GM12878 (cell line): Measurements from ENCODE around the gene MT1B. TPM values are rescaled to one million over a fixed set of nuclear protein-coding genes. Genes with fewer than 3 reads are reported as not detected.
A peak's percentile ranks its signal among the peaks of the same experiment; 100 is the strongest.

ENCODE experiments used
- ATAC-seq: fragments of 200-7000 bp; cut with Tn5 transposase; 3 replicates; pipeline ENCODE4 v1.9.1; 2020; ENCODE audit warnings: mild to moderate bottlenecking, moderate library complexity
- BruUV-seq: library from RNA; stranded (reverse); fragments of 400-500 nt; replicated peaks from 2 replicates; lab custom pipeline; 2021; lab: Mats Ljungman, UMichigan
- CTCF ChIA-PET: fragments of 300-600 bp; sonication (Branson Sonifier 250); formaldehyde crosslinking; extraction: SDS; loops from one replicate; lab custom pipeline; 2021; ENCODE audit warnings: inconsistent platforms; lab: Yijun Ruan, JAX
- POLR2A ChIA-PET: fragments of 350-600 bp; formaldehyde crosslinking; extraction: SDS; loops from one replicate; lab custom pipeline; 2021; ENCODE audit warnings: inconsistent platforms; lab: Charles Lee
- RAD21 ChIA-PET: fragments of 300-600 bp; sonication (Branson Sonifier 250); formaldehyde crosslinking; loops from one replicate; lab custom pipeline; 2023; ENCODE audit warnings: antibody characterized with exemption; ENCODE audit not compliant: unreplicated experiment; lab: Charles Lee
- SMC1A ChIA-PET: fragments of 300-600 bp; sonication (Branson Sonifier 250); formaldehyde crosslinking; loops from one replicate; lab custom pipeline; 2023; ENCODE audit not compliant: unreplicated experiment, uncharacterized antibody; lab: Charles Lee
- DNase-seq: peaks from one replicate; pipeline ENCODE4 v3.0.0-alpha.2; 2011; ENCODE audit warnings: low read depth, low spot score
- FAIRE-seq: peaks from 3 replicates; lab custom pipeline; 2011; peaks lifted over from hg19 to GRCh38; lab: Jason Lieb, UNC
- H2AFZ ChIP-seq: 2 replicates; pipeline ENCODE4 v1.6.0; 2011; ENCODE audit warnings: low read depth, low read length, control low read depth; ENCODE audit not compliant: control insufficient read depth
- H3K27ac ChIP-seq: 2 replicates; pipeline ENCODE4 v1.5.1; 2011; ENCODE audit warnings: control low read depth; ENCODE audit not compliant: control insufficient read depth, insufficient read depth
- H3K27me3 ChIP-seq, 2 experiments: replicated peaks in 1 of 2; 2 replicates each; pipeline versions ENCODE4 v1.6.0 to v1.6.1; 2011; ENCODE audit warnings: low read length in 1 of 2; ENCODE audit not compliant: control insufficient read depth in 2 of 2, insufficient read depth in 2 of 2
- H3K36me3 ChIP-seq, 2 experiments: 2 replicates each; pipeline ENCODE4 v1.5.1; 2011; ENCODE audit warnings: low read length in 1 of 2; ENCODE audit not compliant: control insufficient read depth in 2 of 2, insufficient read depth in 2 of 2
- H3K4me1 ChIP-seq: 2 replicates; pipeline ENCODE4 v1.6.1; 2011; ENCODE audit warnings: mild to moderate bottlenecking, low read length, moderate library complexity, mixed read lengths; ENCODE audit not compliant: control insufficient read depth, insufficient read depth
- H3K4me2 ChIP-seq: 2 replicates; pipeline ENCODE4 v1.6.0; 2011; ENCODE audit warnings: control low read depth; ENCODE audit not compliant: control insufficient read depth, insufficient read depth
- H3K4me3 ChIP-seq: fragments of 200-600 bp; sonication (generic); 2 replicates; pipeline ENCODE4 v1.5.1; 2016
- H3K79me2 ChIP-seq: 2 replicates; pipeline ENCODE4 v1.6.0; 2011; ENCODE audit warnings: low read length; ENCODE audit not compliant: control insufficient read depth, insufficient read depth
- H3K9ac ChIP-seq: 2 replicates; pipeline ENCODE4 v1.8.0; 2011; ENCODE audit warnings: low read length, control low read depth, mixed read lengths; ENCODE audit not compliant: control insufficient read depth, insufficient read depth
- H3K9me3 ChIP-seq: replicated peaks from 3 replicates; pipeline ENCODE4 v1.5.1; 2011; ENCODE audit warnings: mild to moderate bottlenecking, low read length; ENCODE audit not compliant: control insufficient read depth, insufficient read depth
- H4K20me1 ChIP-seq: 2 replicates; pipeline ENCODE4 v1.6.0; 2011; ENCODE audit not compliant: control insufficient read depth, insufficient read depth
- BCL11A ChIP-seq: IDR thresholded peaks from 2 replicates; pipeline ENCODE4 v1.6.1; 2011; ENCODE audit warnings: low read depth, low read length
- BRCA1 ChIP-seq: IDR thresholded peaks from 2 replicates; pipeline ENCODE4 v1.6.1; 2011; ENCODE audit warnings: low read depth, low read length, improper control_type of control experiment
- JUNB ChIP-seq: IDR thresholded peaks from 2 replicates; pipeline ENCODE4 v1.6.1; 2016; ENCODE audit warnings: antibody characterized with exemption, mild to moderate bottlenecking
- ZBED1 ChIP-seq: IDR thresholded peaks from 2 replicates; pipeline ENCODE4 v1.6.1; 2016; ENCODE audit warnings: borderline replicate concordance
- WGBS: methylation state at CpG from one replicate; pipeline ENCODE4 v1.1.6; 2016; ENCODE audit warnings: low lambda C conversion rate; ENCODE audit not compliant: insufficient replicate concordance, insufficient coverage; ENCODE audit errors: missing lambda C conversion rate; 5-methylcytosine and 5-hydroxymethylcytosine counted together
- in situ Hi-C: fragments of 300-500 bp; cut with MboI; formaldehyde crosslinking; loops from 9 replicates; pipeline ENCODE4 v1.14.3; 2018; ENCODE audit warnings: mixed read lengths
- intact Hi-C: fragments of 100-400 bp; cut with micrococcal nuclease; formaldehyde crosslinking; loops from one replicate; pipeline ENCODE4 v1.14.2; 2022; ENCODE audit not compliant: unreplicated experiment
- polyA plus RNA-seq, 11 experiments: library from polyadenylated mRNA; depleted of rRNA in 4 of 11; unstranded in 6 of 11; stranded (reverse) in 5 of 11; fragments of >200 nt; fragmentation: Nextera tagmentation in 4 of 11; fragmentation: Illumina TruSeq in 1 of 11; extraction: Ambion mirVana in 4 of 11; extraction: Trizol in 1 of 11; gene quantifications; 1 replicate in 1 of 11; 2 replicates in 10 of 11; pipeline versions ENCODE4 v1.2.1 to v1.2.3, GENCODE V29; 2011 to 2016; ENCODE audit warnings: inconsistent platforms in 2 of 11, missing spikeins in 2 of 11, low read depth in 1 of 11
- total RNA-seq, 4 experiments: library from RNA; depleted of rRNA in 3 of 4; stranded (reverse); fragments of >200 nt in 3 of 4; fragmentation: Illumina TruSeq in 1 of 4; extraction: Trizol in 1 of 4; gene quantifications; 2 replicates each; pipeline versions ENCODE4 v1.2.1 to v1.2.3, GENCODE V29; 2013 to 2021

MT1B gene
- total and polyA plus RNA-seq, 10 of the 15 experiments (the other 5 are each of a cell fraction or from before 2014, with no cell fraction given) = not detected

- POLR2A ChIA-PET = interaction anchor here (0.6 to 0.7 kb wide), 2 partner anchors 73 to 216 kb away, joined by 3 read pairs; no protein-coding TSS in a partner anchor
- SMC1A ChIA-PET = interaction anchor here (0.8 to 1.5 kb wide), 4 partner anchors 9 to 106 kb away, joined by 3 to 11 read pairs (median 3); no protein-coding TSS in a partner anchor
- CTCF ChIA-PET = interaction anchor here (1.0 to 2.5 kb wide), 3 partner anchors 19 to 326 kb away, joined by 3 to 13 read pairs (median 3); no protein-coding TSS in a partner anchor
- Histone ChIP-seq H3K27me3 (no peaks in the 10 kb centered on the region; a peak in 1 of 4 replicates), H3K4me2 (peak overlapping the region; percentile 100), H3K27ac (peak overlapping the region; percentile 39; the same call in 1 of the 2 replicates)
- TF ChIP-seq BRCA1 = no peak
- TF ChIP-seq BCL11A = no peak
- no peak for TF ChIP-seq JUNB
- no peak for TF ChIP-seq ZBED1
- TF ChIP-seq, all 136 proteins: peak for 0
- TSS peak; percentile 88 for BruUV-seq
- H3K36me3 ChIP-seq = no peaks in the 10 kb centered on the region
- intact Hi-C loops = loop anchor here (1.0 kb wide), 1 partner anchor 74 kb away; no protein-coding TSS in a partner anchor
- H4K20me1 ChIP-seq = no peaks in the 10 kb centered on the region
- H3K79me2 ChIP-seq = no peaks in the 10 kb centered on the region
- peak overlapping the region; percentile 97 for H2AFZ ChIP-seq
- no peaks in the 10 kb centered on the region for H3K9me3 ChIP-seq
- DNase-seq (no peak), FAIRE-seq (no peak), ATAC-seq (peak; percentile 34)
- in situ Hi-C loops = loop anchor here (25.0 kb wide), 1 partner anchor 746 kb away; no protein-coding TSS in a partner anchor
- peak overlapping the region; percentile 76 for H3K4me3 ChIP-seq
- H3K4me1 ChIP-seq = peaks cover 12% of the 10 kb centered on the region
- 24% methylated on average over 8 of the region's 8 CpGs for WGBS
- RAD21 ChIA-PET = interaction anchor here (1.0 to 1.7 kb wide), 4 partner anchors 9 to 71 kb away, joined by 3 to 6 read pairs (median 3); no protein-coding TSS in a partner anchor
- peak overlapping the region; percentile 84 for H3K9ac ChIP-seq
Measured at GRCh38 chr16:56682703-56683397, 31.2 kb downstream of the MT1B start.
